Measurements from ENCODE around the gene CCDC85A. TPM values are rescaled to one million over a fixed set of nuclear protein-coding genes. Genes with fewer than 3 reads are reported as not detected.

Gene CCDC85A
- total RNA-seq, 1 donor from 2014 or later: 4.7 TPM

GRCh38 chr2:56287974-56288373 is 104.2 kb downstream of the CCDC85A start:
- H3K27me3 ChIP-seq: no peaks in the 10 kb centered on the region
- intact Hi-C loops (cut with DNase I): no loop called here
- no peaks in the 10 kb centered on the region for H3K9me3 ChIP-seq
- TF ChIP-seq POLR2A (IDR thresholded peaks at IDR 0.05) (no peak), POLR2AphosphoS5 (IDR thresholded peaks at IDR 0.05; ENCODE audit: insufficient read depth in 1 of 2, low read depth in 1 of 2) (no peak), CTCF (IDR thresholded peaks at IDR 0.05) (no peak)
- H3K4me1 ChIP-seq: no peaks in the 10 kb centered on the region
- DNase-seq (ENCODE audit: extremely low spot score in 2 of 2): no peak
- no peak overlapping the region for H3K27ac ChIP-seq
- no peak overlapping the region for H3K4me3 ChIP-seq
- H3K36me3 ChIP-seq: no peaks in the 10 kb centered on the region

GRCh38 chr2:56288838-56289580 is 105.2 kb downstream of the CCDC85A start:
- Histone ChIP-seq H3K4me1 (no peaks in the 10 kb centered on the region), H3K9me3 (no peaks in the 10 kb centered on the region), H3K4me3 (no peak overlapping the region), H3K36me3 (no peaks in the 10 kb centered on the region), H3K27me3 (no peaks in the 10 kb centered on the region), H3K27ac (no peak overlapping the region)
- no peak for DNase-seq (ENCODE audit: extremely low spot score in 2 of 2)
- TF ChIP-seq CTCF (IDR thresholded peaks at IDR 0.05) (no peak), POLR2AphosphoS5 (IDR thresholded peaks at IDR 0.05; ENCODE audit: insufficient read depth in 1 of 2, low read depth in 1 of 2) (no peak), POLR2A (IDR thresholded peaks at IDR 0.05) (no peak)
- intact Hi-C loops (cut with DNase I): no loop called here

- H3K9me3 ChIP-seq: no peaks in the 10 kb centered on the region
Measured at GRCh38 chr2:56291711-56292110, 107.9 kb downstream of the CCDC85A start.

GRCh38 chr2:56292951-56293350 is 109.2 kb downstream of the CCDC85A start:
- Histone ChIP-seq H3K27me3 (no peaks in the 10 kb centered on the region), H3K27ac (no peak overlapping the region), H3K9me3 (no peaks in the 10 kb centered on the region), H3K36me3 (no peaks in the 10 kb centered on the region), H3K4me1 (no peaks in the 10 kb centered on the region), H3K4me3 (no peak overlapping the region)
- intact Hi-C loops (cut with DNase I): no loop called here
- no peak for DNase-seq (ENCODE audit: extremely low spot score in 2 of 2)
- no peak for TF ChIP-seq POLR2AphosphoS5 (IDR thresholded peaks at IDR 0.05; ENCODE audit: insufficient read depth in 1 of 2, low read depth in 1 of 2)
- TF ChIP-seq CTCF (IDR thresholded peaks at IDR 0.05): no peak

More at GRCh38 chr2:56291711-56292110, 107.9 kb downstream of the CCDC85A start:
- no peaks in the 10 kb centered on the region for H3K27me3 ChIP-seq
- DNase-seq (ENCODE audit: extremely low spot score in 2 of 2): no peak
- TF ChIP-seq POLR2AphosphoS5 (IDR thresholded peaks at IDR 0.05; ENCODE audit: insufficient read depth in 1 of 2, low read depth in 1 of 2) (no peak), POLR2A (IDR thresholded peaks at IDR 0.05) (no peak), CTCF (IDR thresholded peaks at IDR 0.05) (no peak)
- no peaks in the 10 kb centered on the region for H3K4me1 ChIP-seq
- H3K27ac ChIP-seq: no peak overlapping the region
- intact Hi-C loops (cut with DNase I): no loop called here
- H3K36me3 ChIP-seq: no peaks in the 10 kb centered on the region
- no peak overlapping the region for H3K4me3 ChIP-seq

- H3K36me3 ChIP-seq: no peaks in the 10 kb centered on the region
- no peaks in the 10 kb centered on the region for H3K27me3 ChIP-seq
- no peaks in the 10 kb centered on the region for H3K4me1 ChIP-seq
- H3K27ac ChIP-seq: no peak overlapping the region
- H3K4me3 ChIP-seq: no peak overlapping the region
- intact Hi-C loops (cut with DNase I): no loop called here
- DNase-seq (ENCODE audit: extremely low spot score in 2 of 2): no peak
- no peak for TF ChIP-seq CTCF (IDR thresholded peaks at IDR 0.05)
- TF ChIP-seq POLR2A (IDR thresholded peaks at IDR 0.05): no peak
- TF ChIP-seq POLR2AphosphoS5 (IDR thresholded peaks at IDR 0.05; ENCODE audit: insufficient read depth in 1 of 2, low read depth in 1 of 2): no peak
- H3K9me3 ChIP-seq: no peaks in the 10 kb centered on the region
Measured at GRCh38 chr2:56295666-56296065, 111.9 kb downstream of the CCDC85A start.

Data from vagina (tissue), 2 donors.